Thymus (tissue), 11 donors: ENCODE measurements around the gene ARRDC5. TPM values are rescaled to one million over a fixed set of nuclear protein-coding genes. Genes with fewer than 3 reads are reported as not detected.
"Not testable (repeated sequence)": the region's sequence is repeated elsewhere in the genome, so short reads cannot be mapped to it uniquely, and the experiment has no call there.

ENCODE experiments used
- DNase-seq, 9 donors: peaks; one replicate each; pipeline ENCODE4 v3.0.0-alpha.2; 2013; ENCODE audit warnings: low spot score in 9 of 9, low read depth in 6 of 9, missing footprints in 1 of 9
- H3K27ac ChIP-seq, 2 donors: one replicate each; pipeline ENCODE4 v1.5.1; 2013; ENCODE audit warnings: control low read depth in 1 of 2, low read depth in 1 of 2, low read length in 1 of 2, mild to moderate bottlenecking in 1 of 2, moderate library complexity in 1 of 2
- H3K27me3 ChIP-seq, 2 donors: one replicate each; pipeline ENCODE4 v1.5.1; 2013; ENCODE audit warnings: low read length in 1 of 2; ENCODE audit not compliant: control insufficient read depth in 2 of 2, insufficient read depth in 1 of 2
- H3K36me3 ChIP-seq, 2 donors: one replicate each; pipeline ENCODE4 v1.5.1; 2013; ENCODE audit warnings: low read length in 1 of 2, mild to moderate bottlenecking in 1 of 2, moderate library complexity in 1 of 2; ENCODE audit not compliant: control insufficient read depth in 2 of 2, insufficient read depth in 2 of 2
- H3K4me1 ChIP-seq, 2 donors: one replicate each; pipeline ENCODE4 v1.5.1; 2013; ENCODE audit warnings: low read length in 2 of 2; ENCODE audit not compliant: control insufficient read depth in 2 of 2, insufficient read depth in 2 of 2
- H3K4me3 ChIP-seq, 2 donors: one replicate each; pipeline ENCODE4 v1.5.1; 2013; ENCODE audit warnings: low read length in 2 of 2, control low read depth in 1 of 2, mild to moderate bottlenecking in 1 of 2
- H3K9me3 ChIP-seq, 2 donors: one replicate each; pipeline ENCODE4 v1.5.1; 2013; ENCODE audit warnings: low read length in 1 of 2, mild to moderate bottlenecking in 1 of 2; ENCODE audit not compliant: control insufficient read depth in 2 of 2, insufficient read depth in 1 of 2
- WGBS: extraction: QIAGEN DNeasy Blood & Tissue Kit; methylation state at CpG from one replicate; pipeline ENCODE4 v1.1.7; 2013; 5-methylcytosine and 5-hydroxymethylcytosine counted together
- polyA plus RNA-seq: library from polyadenylated mRNA; stranded (reverse); fragments of 200-250 nt; gene quantifications from one replicate; pipeline ENCODE4 v1.2.3, GENCODE V29; 2013
- total RNA-seq: library from RNA; stranded (reverse); fragments of 120-200 nt; gene quantifications from one replicate; pipeline ENCODE4 v1.2.4, GENCODE V29; 2013
- donor health status: healthy.

ARRDC5 gene
- total and polyA plus RNA-seq, 2 donors: 0.66 to 3.0 TPM

DNA sequence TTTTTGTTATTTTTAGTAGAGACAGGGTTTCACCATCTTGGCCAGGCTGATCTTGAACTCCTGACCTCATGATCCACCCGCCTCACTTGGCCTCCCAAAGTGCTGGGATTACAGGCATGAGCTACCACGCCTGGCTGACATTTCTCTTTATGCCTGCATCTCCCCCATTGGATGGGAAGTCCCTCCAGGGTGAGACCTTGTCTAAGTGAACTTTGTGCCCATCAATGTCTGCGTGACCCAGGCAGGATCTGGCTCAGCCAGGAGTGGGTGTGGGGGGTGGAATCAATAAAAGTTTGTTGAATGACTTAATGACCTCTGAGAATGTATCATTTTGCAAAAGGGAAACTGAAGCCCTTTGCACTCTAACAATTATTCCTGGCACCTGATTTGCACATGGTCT lies 1.8 kb upstream of the ARRDC5 start:
- no peak overlapping the region for H3K4me3 ChIP-seq
- H3K36me3 ChIP-seq: peaks cover 0 to 5% of the 10 kb centered on the region in 2 donors
- H3K27ac ChIP-seq: no peak overlapping the region
- DNase-seq: no peak
- no peaks in the 10 kb centered on the region for H3K27me3 ChIP-seq
- peaks cover 7 to 31% of the 10 kb centered on the region in 2 donors for H3K4me1 ChIP-seq
- H3K9me3 ChIP-seq: no peaks in the 10 kb centered on the region
- 95% methylated on average over 3 of the region's 3 CpGs for WGBS

DNA sequence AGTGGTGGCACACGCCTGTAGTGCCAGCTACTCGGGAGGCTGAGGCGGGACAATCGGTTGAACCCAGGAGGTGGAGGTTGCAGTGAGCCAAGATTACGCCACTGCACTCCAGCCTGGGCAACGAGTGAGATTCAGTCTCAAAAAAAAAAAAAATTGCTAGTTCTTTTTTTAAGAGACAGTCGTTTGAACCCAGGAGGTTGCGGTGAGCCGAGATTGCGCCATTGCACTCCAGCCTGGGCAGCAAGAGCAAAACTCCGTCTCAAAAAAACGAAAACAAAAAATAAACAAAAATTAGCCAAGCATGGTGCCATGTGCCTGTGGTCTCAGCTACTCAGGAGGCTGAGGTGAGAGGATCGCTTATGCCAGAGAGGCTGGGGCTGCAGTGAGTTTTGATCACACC lies 1.8 kb downstream of the ARRDC5 start:
- H3K36me3 ChIP-seq: peaks cover 4 to 11% of the 10 kb centered on the region in 2 donors
- not testable (repeated sequence) for DNase-seq

DNA sequence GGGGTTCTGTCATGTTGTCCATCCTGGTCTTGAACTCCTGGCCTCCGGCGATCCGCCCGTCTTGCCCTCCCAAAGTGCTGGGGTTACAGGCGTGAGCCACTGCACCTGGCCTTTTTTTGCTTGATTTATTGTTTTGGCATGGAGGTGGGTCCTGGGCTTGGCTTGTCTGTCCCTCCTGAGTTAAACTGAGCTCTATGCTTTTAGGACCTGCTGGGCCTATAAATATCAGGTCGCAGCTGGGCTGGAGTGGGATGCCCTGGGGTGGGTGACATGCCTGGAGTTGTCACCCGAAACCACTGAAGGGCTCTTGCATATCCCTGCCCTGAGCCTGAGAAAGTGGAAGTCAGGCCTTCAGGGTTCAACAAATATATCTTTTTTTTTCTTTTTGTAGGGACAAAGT lies 5.5 kb downstream of the ARRDC5 start:
- Histone ChIP-seq H3K9me3 (no peaks in the 10 kb centered on the region), H3K27me3 (no peaks in the 10 kb centered on the region), H3K27ac (no peak overlapping the region), H3K4me3 (no peak overlapping the region), H3K36me3 (peaks cover 4 to 11% of the 10 kb centered on the region in 2 donors), H3K4me1 (no peaks in the 10 kb centered on the region)
- DNase-seq: no peak
- WGBS: 85% methylated on average over 7 of the region's 7 CpGs

More for the DNA sequence above, 1.8 kb downstream of the ARRDC5 start:
- H3K4me3 ChIP-seq, H3K27ac ChIP-seq, H3K4me1 ChIP-seq, H3K27me3 ChIP-seq, H3K9me3 ChIP-seq: not testable (repeated sequence)
- WGBS: 91% methylated on average over 13 of the region's 13 CpGs

DNA sequence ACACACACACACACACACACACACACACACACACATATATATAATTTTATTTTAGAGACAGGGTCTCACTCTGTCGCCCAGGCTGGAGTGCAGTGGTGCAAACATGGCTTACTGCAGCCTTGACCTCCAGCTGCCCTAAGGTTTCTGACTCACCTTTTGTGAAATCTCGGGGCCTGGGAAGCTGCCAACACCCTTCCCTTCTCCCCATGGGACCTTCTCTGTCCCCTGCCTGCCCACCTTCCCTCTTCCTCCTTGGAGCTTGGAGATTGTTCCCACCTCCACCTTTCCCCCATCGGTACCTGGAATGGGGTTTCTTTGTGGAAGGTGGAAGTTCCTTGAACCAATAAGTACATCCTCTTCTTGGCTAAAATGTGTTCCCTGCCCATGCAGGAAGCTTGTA lies 6.3 kb downstream of the ARRDC5 start:
- no peaks in the 10 kb centered on the region for H3K4me1 ChIP-seq
- no peak for DNase-seq
- H3K9me3 ChIP-seq: no peaks in the 10 kb centered on the region
- H3K36me3 ChIP-seq: peaks cover 4 to 13% of the 10 kb centered on the region in 2 donors
- H3K27me3 ChIP-seq: no peaks in the 10 kb centered on the region
- 95% methylated on average over 3 of the region's 3 CpGs for WGBS
- H3K27ac ChIP-seq: no peak overlapping the region
- H3K4me3 ChIP-seq: no peak overlapping the region

DNA sequence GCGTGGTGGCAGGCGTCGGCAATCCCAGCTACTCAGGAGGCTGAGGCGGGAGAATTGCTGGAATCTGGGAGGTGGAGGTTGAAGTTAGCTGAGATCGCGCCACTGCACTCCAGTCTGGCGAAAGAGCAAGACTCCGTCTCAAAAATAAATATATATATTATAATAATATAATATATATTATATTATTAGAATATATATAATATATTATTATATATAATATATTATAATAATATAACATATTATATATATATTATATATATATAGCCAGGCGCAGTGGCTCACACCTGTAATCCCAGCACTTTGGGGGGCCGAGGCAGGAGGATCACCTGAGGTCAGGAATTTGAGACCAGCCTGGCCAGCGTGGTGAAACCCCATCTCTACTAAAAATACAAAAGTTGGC lies 9.7 kb downstream of the ARRDC5 start:
- DNase-seq, H3K9me3 ChIP-seq, H3K27ac ChIP-seq, H3K4me3 ChIP-seq, H3K27me3 ChIP-seq, H3K4me1 ChIP-seq: not testable (repeated sequence)
- peaks cover 4 to 20% of the 10 kb centered on the region in 2 donors for H3K36me3 ChIP-seq
- WGBS: 97% methylated on average over 11 of the region's 11 CpGs

DNA sequence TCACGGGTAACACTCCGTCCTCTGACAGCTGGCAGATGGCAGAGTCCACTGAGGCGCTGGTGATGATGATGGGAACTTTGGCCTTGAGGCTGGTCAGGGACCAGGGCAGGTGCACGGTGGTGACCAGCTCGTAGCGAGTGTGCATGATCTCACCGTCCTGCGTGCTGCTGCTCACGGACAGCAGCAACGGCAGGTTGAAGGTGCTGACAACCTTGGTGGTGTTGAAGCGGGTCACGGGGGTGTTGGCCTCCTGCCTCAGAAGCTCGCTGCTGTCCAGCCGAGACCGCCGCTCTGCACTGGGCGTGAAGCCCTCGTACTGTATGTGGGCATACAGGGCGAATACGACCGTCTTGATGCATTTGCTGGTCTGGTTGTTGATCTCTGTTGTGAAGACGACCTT lies 11.6 kb downstream of the ARRDC5 start:
- H3K27ac ChIP-seq: no peak overlapping the region
- no peaks in the 10 kb centered on the region for H3K9me3 ChIP-seq
- H3K4me3 ChIP-seq: no peak overlapping the region
- H3K27me3 ChIP-seq: no peaks in the 10 kb centered on the region
- no peak for DNase-seq
- H3K36me3 ChIP-seq: peaks cover 0 to 10% of the 10 kb centered on the region in 2 donors
- no peaks in the 10 kb centered on the region for H3K4me1 ChIP-seq
- WGBS: 97% methylated on average over 22 of the region's 22 CpGs

DNA sequence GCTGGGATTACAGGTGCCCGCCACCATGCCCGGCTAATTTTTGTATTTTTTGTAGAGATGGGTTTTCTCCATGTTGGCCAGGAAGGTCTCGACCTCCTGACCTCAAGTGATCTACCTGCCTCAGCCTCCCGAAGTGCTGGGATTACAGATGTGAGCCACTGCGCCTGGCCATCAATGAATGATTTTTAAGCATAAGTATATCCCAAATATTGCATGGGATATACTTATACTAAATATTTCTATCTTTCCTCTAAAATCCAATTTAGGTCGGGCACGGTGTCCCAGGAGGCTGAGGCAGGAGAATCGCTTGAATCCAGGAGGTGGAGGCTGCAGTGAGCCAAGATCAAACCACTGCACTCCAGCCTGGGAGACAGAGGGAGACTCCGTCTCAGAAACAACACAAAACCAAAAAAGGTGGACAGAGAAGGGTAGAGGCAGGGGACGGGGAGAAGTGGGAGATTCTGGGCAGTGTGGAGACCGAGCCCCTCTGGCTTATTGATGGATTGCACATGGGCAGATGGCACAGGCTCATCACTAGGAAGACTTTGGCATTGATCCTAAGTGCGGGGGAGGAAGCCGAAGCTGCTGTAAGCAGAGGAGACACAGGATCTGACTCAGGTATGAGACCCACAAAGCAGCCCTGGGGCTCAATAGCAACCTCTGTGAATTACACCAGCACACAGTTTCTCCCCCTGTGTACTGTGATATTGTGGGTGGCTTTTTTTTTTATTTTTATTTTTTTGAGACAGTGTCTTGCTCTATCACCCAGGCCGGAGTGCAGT lies 13.5 kb downstream of the ARRDC5 start:
- no peaks in the 10 kb centered on the region for H3K4me1 ChIP-seq
- DNase-seq: no peak
- 98% methylated on average over 14 of the region's 14 CpGs for WGBS
- H3K9me3 ChIP-seq: no peaks in the 10 kb centered on the region
- peaks cover 0 to 10% of the 10 kb centered on the region in 2 donors for H3K36me3 ChIP-seq
- no peaks in the 10 kb centered on the region for H3K27me3 ChIP-seq
- H3K27ac ChIP-seq: no peak overlapping the region
- no peak overlapping the region for H3K4me3 ChIP-seq

DNA sequence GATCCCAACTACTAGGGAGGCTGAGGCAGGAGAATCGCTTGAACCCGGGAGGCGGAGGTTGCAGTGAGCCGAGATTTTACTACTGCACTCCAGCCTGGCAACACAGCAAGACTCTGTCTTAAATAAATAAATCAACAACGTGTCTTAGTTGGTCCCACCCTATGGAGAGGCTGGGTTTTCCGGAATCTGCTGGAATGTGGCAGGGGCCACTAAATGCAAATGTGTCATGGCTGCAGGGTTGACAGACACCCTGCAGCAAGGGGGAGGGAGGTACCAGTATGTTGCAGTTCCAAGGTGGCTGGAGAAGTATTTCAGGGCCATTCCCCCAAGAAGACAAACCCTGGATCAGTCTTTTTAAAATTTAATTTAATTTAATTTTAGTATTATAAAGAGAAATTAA lies 14.9 kb downstream of the ARRDC5 start:
- not testable (repeated sequence) for H3K27ac ChIP-seq, DNase-seq, H3K27me3 ChIP-seq, H3K4me3 ChIP-seq, H3K36me3 ChIP-seq, H3K9me3 ChIP-seq, H3K4me1 ChIP-seq
- WGBS: 97% methylated on average over 6 of the region's 6 CpGs

DNA sequence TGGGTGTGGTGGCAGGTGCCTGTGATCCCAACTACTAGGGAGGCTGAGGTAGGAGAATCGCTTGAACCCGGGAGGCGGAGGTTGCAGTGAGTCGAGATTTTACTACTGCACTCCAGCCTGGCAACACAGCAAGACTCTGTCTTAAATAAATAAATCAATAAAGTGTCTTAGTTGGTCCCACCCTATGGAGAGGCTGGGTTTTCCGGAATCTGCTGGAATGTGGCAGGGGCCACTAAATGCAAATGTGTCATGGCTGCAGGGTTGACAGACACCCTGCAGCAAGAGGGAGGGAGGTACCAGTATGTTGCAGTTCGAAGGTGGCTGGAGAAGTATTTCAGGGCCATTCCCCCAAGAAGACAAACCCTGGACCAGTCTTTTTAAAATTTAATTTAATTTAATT lies 17.7 kb downstream of the ARRDC5 start:
- DNase-seq, H3K4me3 ChIP-seq, H3K27me3 ChIP-seq, H3K27ac ChIP-seq, H3K36me3 ChIP-seq, H3K9me3 ChIP-seq: not testable (repeated sequence)
- WGBS: 95% methylated on average over 6 of the region's 6 CpGs
- H3K4me1 ChIP-seq: peaks cover 4 to 16% of the 10 kb centered on the region in 2 donors
